Suppressor macrophage treated with lipopolysaccharide for 1 hour (primary cell): ENCODE results near the gene RASSF7.
A peak's percentile ranks its signal among the peaks of the same experiment; 100 is the strongest.

Experiments
- DNase-seq, 3 donors: peaks; one replicate each; pipeline ENCODE4 v3.0.0-alpha.2; 2020 to 2022

The RASSF7 gene

DNA sequence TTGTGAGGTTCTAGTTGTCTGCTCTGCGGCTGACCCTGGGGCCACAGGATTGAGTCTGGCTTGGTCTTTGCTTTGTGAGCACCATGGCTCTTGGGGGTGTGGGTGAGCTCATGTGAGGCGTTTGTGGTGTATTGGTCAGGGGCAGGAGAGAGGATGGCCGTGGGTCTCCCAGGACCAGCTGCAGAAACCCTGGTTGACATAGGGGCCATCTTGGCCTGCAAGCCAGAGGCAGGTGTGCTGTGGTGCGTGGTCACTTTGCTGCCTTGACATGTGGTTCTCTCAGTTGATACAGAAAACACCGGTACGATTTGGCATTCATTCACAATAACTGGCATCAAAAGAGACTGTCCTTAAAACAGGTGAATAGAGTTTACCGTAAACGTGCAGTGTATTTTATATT lies 26.8 kb downstream of the RASSF7 start:
- no peak for DNase-seq

DNA sequence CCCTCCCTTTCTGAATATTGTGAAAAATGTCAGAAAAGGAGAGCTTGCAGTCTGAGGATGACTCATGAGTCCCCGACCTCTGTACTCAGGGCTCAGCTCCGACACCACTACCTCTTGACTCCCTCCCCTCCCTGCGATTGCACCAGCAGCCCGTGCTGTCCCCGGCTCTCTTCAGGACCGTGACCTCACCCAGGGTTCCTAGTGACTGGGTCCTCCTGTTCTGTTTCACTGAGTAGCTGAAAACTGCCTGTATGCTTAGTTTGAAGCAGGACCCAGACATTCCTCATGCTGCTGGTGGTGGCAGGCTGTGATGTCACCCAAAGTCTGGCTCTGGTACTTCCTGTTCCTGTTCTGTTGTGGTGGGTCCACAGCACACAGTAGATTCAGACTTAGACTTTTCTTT lies 27.2 kb downstream of the RASSF7 start:
- peak; percentile 88 to 90 (median 89) for DNase-seq

GRCh38 chr11:589798-590197 lies 29.0 kb downstream of the RASSF7 start:
- DNase-seq, result no peak

DNA sequence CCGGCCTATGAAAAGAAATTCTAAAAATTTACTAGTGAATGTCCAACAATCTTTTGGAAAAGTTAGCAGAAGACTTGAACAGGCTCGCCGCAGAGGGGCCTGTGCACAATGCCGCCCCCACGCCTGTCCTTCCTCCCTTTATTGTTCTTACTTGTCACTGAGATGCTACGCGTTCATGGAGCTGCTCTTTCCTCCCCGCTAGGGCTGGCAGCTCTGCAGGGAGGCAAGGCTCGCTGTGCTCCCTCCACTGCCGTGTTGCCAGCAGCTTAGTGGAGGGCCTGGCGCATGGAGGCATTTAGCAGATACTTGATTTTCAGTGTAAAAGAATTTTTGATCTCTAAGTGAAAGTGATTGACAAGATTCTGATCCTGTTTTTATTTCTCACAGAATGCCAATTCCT lies 30.2 kb downstream of the RASSF7 start:
- no peak for DNase-seq

DNA sequence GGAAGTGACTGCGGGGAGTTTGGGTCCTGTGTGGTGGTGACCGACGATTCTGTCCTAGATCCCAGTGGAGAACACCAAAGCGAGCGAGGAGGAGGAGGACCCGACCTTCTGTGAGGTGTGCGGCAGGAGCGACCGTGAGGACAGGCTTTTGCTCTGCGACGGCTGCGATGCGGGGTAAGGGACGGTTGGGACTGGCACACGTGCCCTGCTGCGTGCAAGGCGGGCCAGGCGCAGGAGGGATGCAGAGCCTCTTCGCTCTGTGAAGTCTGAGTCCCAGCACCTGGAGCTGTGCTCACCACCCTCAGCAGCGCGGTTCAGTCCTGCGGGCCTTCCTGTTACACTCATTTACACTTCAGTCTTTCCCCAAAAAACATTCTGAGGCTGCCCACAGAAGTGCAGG lies 31.7 kb downstream of the RASSF7 start:
- DNase-seq, result no peak

GRCh38 chr11:592918-593317 lies 32.1 kb downstream of the RASSF7 start:
- DNase-seq, result no peak

GRCh38 chr11:593347-593746 lies 32.6 kb downstream of the RASSF7 start:
- DNase-seq, result no peak

- no peak for DNase-seq
Observed at GRCh38 chr11:595400-595799, 34.6 kb downstream of the RASSF7 start.

DNA sequence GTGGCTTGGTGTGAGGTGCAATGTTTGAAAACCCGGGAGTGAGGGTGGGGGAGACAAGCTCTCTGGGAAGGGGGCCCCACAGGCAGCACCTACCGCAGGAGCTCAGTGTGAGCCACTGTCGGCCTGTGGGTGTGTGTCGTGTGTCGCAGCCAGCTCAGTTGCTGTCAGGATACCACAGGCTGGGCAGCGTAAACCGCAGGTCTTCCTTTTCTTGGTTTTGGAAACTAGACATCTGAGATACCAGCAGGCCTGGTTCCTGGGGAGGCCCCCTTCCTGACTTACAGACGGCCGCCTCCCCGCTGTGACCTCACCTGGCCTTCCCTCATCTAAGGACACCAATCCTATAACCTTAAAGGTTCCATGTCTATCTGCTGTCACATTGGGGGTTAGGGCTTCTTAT lies 35.6 kb downstream of the RASSF7 start:
- DNase-seq, result no peak

DNA sequence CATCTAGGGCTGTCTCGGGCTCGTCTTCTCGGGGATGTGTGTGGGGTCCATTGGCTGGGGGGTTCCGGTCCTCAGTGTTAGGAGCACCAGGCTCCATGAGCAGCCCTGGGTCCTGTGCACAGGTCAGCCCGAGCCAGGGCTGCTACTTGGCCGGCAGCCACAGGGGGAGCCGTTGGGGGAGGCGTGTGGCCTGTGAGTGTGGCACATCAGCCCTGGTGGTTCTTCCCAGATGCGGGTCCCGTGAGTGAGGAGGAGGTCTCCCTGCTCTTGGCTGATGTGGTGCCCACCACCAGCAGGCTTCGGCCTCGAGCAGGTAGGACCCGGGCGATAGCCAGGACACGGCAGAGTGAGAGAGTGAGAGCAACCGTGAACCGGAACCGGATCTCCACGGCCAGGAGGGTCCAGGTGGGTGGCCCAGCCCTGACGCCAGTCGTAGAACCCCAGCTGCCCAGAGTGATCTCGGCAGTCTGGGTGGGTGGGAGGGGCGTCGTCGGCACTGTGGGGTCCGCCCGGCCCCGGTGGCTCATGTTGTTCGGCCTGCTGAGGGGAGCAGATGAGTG lies 36.5 kb downstream of the RASSF7 start:
- DNase-seq, result no peak

DNA sequence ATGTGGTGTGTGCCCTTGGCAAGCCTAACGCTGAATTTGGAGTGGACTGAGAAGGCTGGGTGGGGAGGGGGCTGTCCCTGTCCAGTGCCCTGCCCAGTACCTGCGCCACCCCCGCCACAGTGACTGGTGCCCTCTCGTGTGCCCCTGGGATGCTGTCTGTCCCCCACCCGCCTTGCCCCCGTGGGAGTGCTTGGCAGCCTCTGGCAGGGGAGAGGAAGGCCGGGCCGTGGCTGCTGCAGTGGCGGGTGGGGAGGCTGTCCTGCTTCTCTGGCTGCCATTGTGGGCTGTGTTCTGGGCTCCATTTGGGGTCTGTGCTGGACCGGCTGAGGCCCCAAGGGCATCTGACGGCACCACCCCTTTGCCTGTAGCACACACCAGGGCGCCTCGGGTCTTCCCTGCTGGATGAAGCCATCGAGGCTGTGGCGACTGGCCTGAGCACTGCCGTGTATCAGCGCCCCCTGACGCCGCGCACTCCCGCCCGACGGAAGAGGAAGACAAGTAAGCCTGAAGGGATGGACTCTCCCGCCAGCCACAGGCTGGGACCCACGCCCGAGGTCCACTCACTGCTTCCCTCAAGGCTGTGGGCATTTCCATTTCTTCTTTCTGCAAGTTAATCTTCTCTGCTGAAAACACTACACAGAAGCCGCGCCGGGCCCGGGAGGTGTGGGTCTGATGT lies 37.4 kb downstream of the RASSF7 start:
- DNase-seq, result no peak

GRCh38 chr11:601573-602245 lies 40.9 kb downstream of the RASSF7 start:
- DNase-seq, result no peak

DNA sequence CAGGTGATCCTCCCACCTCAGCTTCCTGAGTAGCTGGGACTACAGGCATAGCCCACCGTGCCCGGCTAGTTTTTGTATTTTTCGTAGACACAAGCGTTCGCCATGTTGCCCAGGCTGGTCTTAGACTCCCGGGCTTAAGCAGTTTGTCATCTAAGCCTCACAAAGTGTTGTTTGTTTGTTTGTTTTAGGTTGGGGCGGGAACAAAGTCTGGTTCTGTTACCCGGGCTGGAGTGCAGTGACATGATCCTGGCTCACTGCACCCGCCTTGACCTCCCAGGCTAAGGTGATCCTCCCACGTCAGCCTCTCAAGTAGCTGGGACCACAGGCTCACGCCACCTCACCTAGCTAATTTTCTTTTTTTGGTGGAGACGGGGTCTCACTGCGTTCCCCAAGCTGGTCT lies 42.4 kb downstream of the RASSF7 start:
- no peak for DNase-seq

GRCh38 chr11:605286-606129 lies 44.7 kb downstream of the RASSF7 start:
- DNase-seq, result no peak

DNA sequence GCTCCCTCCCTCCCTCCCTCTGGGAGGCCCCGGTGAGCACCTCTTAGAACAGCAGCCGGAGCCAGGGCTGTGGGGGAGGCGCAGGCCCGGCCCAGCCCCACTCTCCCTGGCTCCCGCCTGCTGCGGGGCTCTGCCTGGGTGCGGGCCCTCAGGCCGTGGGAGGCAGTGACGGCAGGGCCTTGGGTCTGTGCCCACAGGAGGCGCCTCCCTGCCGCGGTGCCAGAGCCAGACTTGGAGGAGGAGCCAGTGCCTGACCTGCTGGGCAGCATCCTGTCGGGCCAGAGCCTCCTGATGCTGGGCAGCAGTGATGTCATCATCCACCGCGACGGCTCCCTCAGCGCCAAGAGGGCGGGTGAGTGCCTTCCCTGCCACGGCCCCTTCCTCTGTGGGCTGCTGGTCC lies 45.5 kb downstream of the RASSF7 start:
- no peak for DNase-seq

GRCh38 chr11:607020-607780 lies 46.4 kb downstream of the RASSF7 start:
- DNase-seq, result no peak

DNA sequence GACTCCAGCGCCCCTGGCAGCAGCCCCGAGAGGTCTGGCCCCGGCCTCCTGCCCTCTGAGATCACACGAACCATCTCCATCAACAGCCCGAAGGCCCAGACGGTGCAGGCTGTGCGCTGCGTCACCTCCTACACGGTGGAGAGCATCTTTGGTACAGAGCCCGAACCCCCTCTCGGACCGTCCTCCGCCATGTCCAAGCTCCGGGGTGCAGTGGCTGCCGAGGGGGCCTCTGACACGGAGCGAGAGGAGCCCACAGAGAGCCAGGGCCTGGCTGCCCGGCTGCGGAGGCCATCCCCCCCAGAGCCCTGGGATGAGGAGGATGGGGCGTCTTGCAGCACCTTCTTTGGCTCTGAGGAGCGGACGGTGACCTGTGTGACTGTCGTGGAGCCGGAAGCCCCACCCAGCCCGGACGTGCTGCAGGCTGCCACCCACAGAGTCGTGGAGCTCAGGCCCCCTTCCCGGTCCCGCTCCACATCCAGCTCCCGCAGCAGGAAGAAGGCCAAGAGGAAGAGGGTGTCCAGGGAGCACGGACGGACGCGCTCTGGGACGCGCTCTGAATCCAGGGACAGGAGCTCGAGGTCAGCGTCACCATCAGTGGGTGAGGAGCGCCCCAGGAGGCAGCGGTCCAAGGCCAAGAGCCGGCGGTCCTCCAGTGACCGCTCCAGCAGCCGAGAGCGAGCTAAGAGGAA lies 47.3 kb downstream of the RASSF7 start:
- DNase-seq, result no peak

GRCh38 chr11:608791-609251 lies 48.1 kb downstream of the RASSF7 start:
- DNase-seq, result no peak

DNA sequence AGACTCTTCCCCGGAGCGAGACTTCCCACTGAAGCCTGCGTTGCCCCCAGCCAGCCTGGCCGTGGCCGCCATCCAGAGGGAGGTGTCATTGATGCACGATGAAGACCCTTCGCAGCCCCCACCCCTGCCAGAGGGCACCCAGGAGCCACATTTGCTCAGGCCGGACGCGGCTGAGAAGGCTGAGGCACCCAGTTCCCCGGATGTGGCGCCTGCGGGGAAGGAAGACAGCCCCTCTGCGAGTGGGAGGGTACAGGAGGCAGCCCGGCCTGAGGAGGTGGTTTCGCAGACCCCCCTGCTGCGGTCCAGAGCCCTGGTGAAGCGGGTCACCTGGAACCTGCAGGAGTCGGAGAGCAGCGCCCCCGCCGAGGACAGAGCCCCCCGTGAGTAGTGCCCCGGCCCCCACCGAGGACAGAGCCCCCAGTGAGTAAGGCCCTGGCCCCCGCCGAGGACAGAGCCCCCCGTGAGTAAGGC lies 48.6 kb downstream of the RASSF7 start:
- DNase-seq, result no peak

- no peak for DNase-seq
Observed at GRCh38 chr11:610146-610801, 49.5 kb downstream of the RASSF7 start.
